ENCODE data around the gene FIGNL2.

- no peak for TF ChIP-seq CTCF (IDR thresholded peaks at IDR 0.05)
- TF ChIP-seq POLR2A (IDR thresholded peaks at IDR 0.05) = no peak
Measured at GRCh38 chr12:51863933-51864832, 15.7 kb upstream of the FIGNL2 start.
